Right lobe of liver (tissue), 6 donors: ENCODE data around the gene COQ8B. TPM values are rescaled to one million over a fixed set of nuclear protein-coding genes. Genes with fewer than 3 reads are reported as not detected.

Source experiments
- ATAC-seq, 4 donors: fragments of 200-7000 bp; cut with Tn5 transposase; one replicate each; pipeline ENCODE4 v1.9.1; 2020; ENCODE audit warnings: mild to moderate bottlenecking in 4 of 4, moderate library complexity in 4 of 4
- DNase-seq, 3 donors: peaks; one replicate each; pipeline ENCODE4 v3.0.0-alpha.2; 2020
- H3K27ac ChIP-seq, 3 donors: fragments of 200-600 bp; one replicate each; pipeline ENCODE4 v1.8.0; 2022
- H3K27me3 ChIP-seq, 2 donors: fragments of 200-600 bp; one replicate each; pipeline ENCODE4 v1.8.0; 2022
- H3K36me3 ChIP-seq, 4 donors: fragments of 200-600 bp; sonication (generic) in 1 of 4; one replicate each; pipeline versions ENCODE4 v1.5.1 to v1.8.0; 2017 to 2022; ENCODE audit warnings: control low read depth in 1 of 4
- H3K4me1 ChIP-seq, 4 donors: fragments of 200-600 bp; sonication (generic) in 1 of 4; one replicate each; pipeline versions ENCODE4 v1.5.1 to v1.8.0; 2017 to 2022; ENCODE audit warnings: control low read depth in 1 of 4
- H3K4me3 ChIP-seq, 3 donors: fragments of 200-600 bp; one replicate each; pipeline ENCODE4 v1.8.0; 2022
- H3K9me3 ChIP-seq, 4 donors: fragments of 200-600 bp; sonication (generic) in 1 of 4; one replicate each; pipeline versions ENCODE4 v1.5.1 to v1.8.0; 2017 to 2022; ENCODE audit warnings: control low read depth in 1 of 4
- CTCF ChIP-seq, 4 donors: fragments of 200-600 bp in 3 of 4; fragments of 450-650 bp in 1 of 4; IDR thresholded peaks; one replicate each; pipeline versions ENCODE4 v1.5.1 to v1.8.0; 2016 to 2022; ENCODE audit warnings: antibody characterized with exemption in 4 of 4, mild to moderate bottlenecking in 2 of 4
- POLR2A ChIP-seq: fragments of 450-650 bp; IDR thresholded peaks from one replicate; pipeline ENCODE4 v1.6.1; 2017; ENCODE audit warnings: antibody characterized with exemption, mild to moderate bottlenecking
- WGBS: methylation state at CpG from one replicate; pipeline ENCODE4 v1.1.6; 2018; ENCODE audit warnings: low coverage, low lambda C conversion rate; ENCODE audit not compliant: insufficient coverage; ENCODE audit errors: missing lambda C conversion rate; 5-methylcytosine and 5-hydroxymethylcytosine counted together
- intact Hi-C, 2 donors: fragments of 100-400 bp; cut with DNase I; formaldehyde crosslinking; loops; one replicate each; pipeline versions ENCODE4 v1.11.2 to v1.14.1; 2022
- total RNA-seq, 6 experiments: library from RNA; depleted of rRNA in 2 of 6; stranded (reverse); fragments of >200 nt in 2 of 6; fragmentation: NEBNext Ultra II Directional in 3 of 6; extraction: Animal tissue kit (Norgen Biotek cat#: 25700) in 3 of 6; gene quantifications; one replicate each; pipeline versions ENCODE4 v1.1.0 to v1.2.4, GENCODE V29; 2016 to 2023
- donor health status: DM: no; HTN: yes; CAD: no.
- donor health status: DM: no; HTN: no; CAD: no.
- donor health status: DM: no; HTN: no; CAD: no.
- donor health status: DM: no; HTN: yes; CAD: no.
- donor health status: DM: no; HTN: yes; CAD: no.

COQ8B gene
- total RNA-seq, 6 experiments from 2014 or later = 15.1 to 30.6 (median 25.6) TPM

GRCh38 chr19:40721936-40722661 is 5.4 kb upstream of the COQ8B start:
- ATAC-seq = peak in 2 of 4 donors; percentile 4 to 41
- Histone ChIP-seq H3K27ac (no peak overlapping the region), H3K9me3 (no peaks in the 10 kb centered on the region), H3K27me3 (no peaks in the 10 kb centered on the region), H3K4me1 (peaks cover 0 to 29% (median 9%) of the 10 kb centered on the region in 4 donors), H3K36me3 (peaks cover 0 to 23% (median 4%) of the 10 kb centered on the region in 4 donors), H3K4me3 (no peak overlapping the region)
- DNase-seq = no peak
- 54% methylated on average over 5 of the region's 9 CpGs for WGBS
- intact Hi-C loops = no loop called here
- no peak for TF ChIP-seq POLR2A

- 65% methylated on average over 5 of the region's 6 CpGs for WGBS
- no peaks in the 10 kb centered on the region for H3K9me3 ChIP-seq
- ATAC-seq (peak in 1 of 4 donors; percentile 8), DNase-seq (no peak)
- H3K4me1 ChIP-seq = peaks cover 0 to 31% (median 10%) of the 10 kb centered on the region in 4 donors
- intact Hi-C loops = no loop called here
- TF ChIP-seq POLR2A = no peak
- no peak for TF ChIP-seq CTCF (IDR thresholded peaks at IDR 0.05)
- peak overlapping the region in 1 of 3 donors; percentile 92 for H3K4me3 ChIP-seq
- peak overlapping the region; percentile 84 to 98 (median 98) for H3K27ac ChIP-seq
- no peaks in the 10 kb centered on the region for H3K27me3 ChIP-seq
- H3K36me3 ChIP-seq = peaks cover 0 to 15% (median 2%) of the 10 kb centered on the region in 4 donors
These were observed 4.4 kb upstream of the COQ8B start for GRCh38 chr19:40721140-40721486.

- peaks cover 0 to 37% (median 15%) of the 10 kb centered on the region in 4 donors for H3K4me1 ChIP-seq
- ATAC-seq = no peak
- WGBS = 5% methylated on average over 6 of the region's 7 CpGs
These were observed 2.8 kb upstream of the COQ8B start for GRCh38 chr19:40719414-40719894.

GRCh38 chr19:40718774-40719391 is 2.2 kb upstream of the COQ8B start:
- peaks cover 0 to under 1% (median 0%) of the 10 kb centered on the region in 4 donors for H3K36me3 ChIP-seq
- H3K4me3 ChIP-seq = peak overlapping the region; percentile 61 to 92 (median 83)
- peaks cover 0 to 40% (median 15%) of the 10 kb centered on the region in 4 donors for H3K4me1 ChIP-seq
- H3K9me3 ChIP-seq = no peaks in the 10 kb centered on the region
- peak; percentile 36 to 66 (median 58) for ATAC-seq
- no peak for TF ChIP-seq POLR2A
- no peak for TF ChIP-seq CTCF (IDR thresholded peaks at IDR 0.05)
- peak overlapping the region; percentile 84 to 98 (median 98) for H3K27ac ChIP-seq
- no peaks in the 10 kb centered on the region for H3K27me3 ChIP-seq
- intact Hi-C loops = no loop called here
- peak; percentile 90 to 95 (median 94) for DNase-seq
- WGBS = 8% methylated on average over 9 of the region's 16 CpGs

More at GRCh38 chr19:40719414-40719894, 2.8 kb upstream of the COQ8B start:
- no peak for DNase-seq
- Histone ChIP-seq H3K27ac (peak overlapping the region; percentile 84 to 98 (median 98)), H3K36me3 (peaks cover 0 to 3% (median 0%) of the 10 kb centered on the region in 4 donors), H3K27me3 (no peaks in the 10 kb centered on the region), H3K9me3 (no peaks in the 10 kb centered on the region), H3K4me3 (peak overlapping the region; percentile 61 to 92 (median 83))
- intact Hi-C loops = no loop called here
- TF ChIP-seq CTCF (IDR thresholded peaks at IDR 0.05) (no peak), POLR2A (no peak)
